Measurements from ENCODE around the gene KRTAP10-2.
A peak's percentile ranks its signal among the peaks of the same experiment; 100 is the strongest.
"Not testable (repeated sequence)": the region's sequence is repeated elsewhere in the genome, so short reads cannot be mapped to it uniquely, and the experiment has no call there.

The KRTAP10-2 gene

GRCh38 chr21:44582055-44582454 is 30.8 kb upstream of the KRTAP10-2 start:
- no peak for DNase-seq

- DNase-seq = no peak
These were observed 29.9 kb upstream of the KRTAP10-2 start for GRCh38 chr21:44581158-44581557.

GRCh38 chr21:44580231-44580821 is 29.0 kb upstream of the KRTAP10-2 start, which contains the start of gene KRTAP10-5:
Gene KRTAP10-5, minus strand, starts transcription at chr21:44580604. Its CDS starts 26 bp downstream, at chr21:44580578.
- not testable (repeated sequence) for DNase-seq

GRCh38 chr21:44579833-44580144 is 28.5 kb upstream of the KRTAP10-2 start:
- no peak for DNase-seq

- no peak for DNase-seq
These were observed 27.9 kb upstream of the KRTAP10-2 start for GRCh38 chr21:44579056-44579832.

GRCh38 chr21:44578371-44579055 is 27.2 kb upstream of the KRTAP10-2 start:
- DNase-seq = no peak

GRCh38 chr21:44576025-44576420 is 24.7 kb upstream of the KRTAP10-2 start:
- DNase-seq = no peak

GRCh38 chr21:44575307-44576024 is 24.2 kb upstream of the KRTAP10-2 start:
- DNase-seq = no peak

GRCh38 chr21:44574457-44575306 is 23.4 kb upstream of the KRTAP10-2 start:
- DNase-seq = peak in 1 of 5 experiments; percentile 19

GRCh38 chr21:44573630-44574456 is 22.5 kb upstream of the KRTAP10-2 start, which contains the start of gene KRTAP10-4:
Gene KRTAP10-4, plus strand, starts transcription at chr21:44573729. Its CDS starts 30 bp downstream, at chr21:44573759.
- DNase-seq = not testable (repeated sequence)

GRCh38 chr21:44572959-44573583 is 21.8 kb upstream of the KRTAP10-2 start:
- no peak for DNase-seq

- no peak for DNase-seq
These were observed 20.8 kb upstream of the KRTAP10-2 start for GRCh38 chr21:44571844-44572782.

GRCh38 chr21:44571296-44571695 is 20.0 kb upstream of the KRTAP10-2 start:
- DNase-seq = no peak

- no peak for DNase-seq
These were observed 18.7 kb upstream of the KRTAP10-2 start for GRCh38 chr21:44569861-44570517.

GRCh38 chr21:44568667-44569556 is 17.6 kb upstream of the KRTAP10-2 start:
- no peak for DNase-seq

- DNase-seq = no peak
These were observed 17.0 kb upstream of the KRTAP10-2 start for GRCh38 chr21:44568261-44568660.

GRCh38 chr21:44567481-44568171 is 16.3 kb upstream of the KRTAP10-2 start:
- DNase-seq = no peak
